Adipocyte (in vitro differentiated cells): Measurements from ENCODE around the gene LRRC14B.
"Not testable (repeated sequence)": the region's sequence is repeated elsewhere in the genome, so short reads cannot be mapped to it uniquely, and the experiment has no call there.

ENCODE experiments used
- DNase-seq: peaks from one replicate; pipeline ENCODE4 v3.0.0-alpha.2; 2015; ENCODE audit warnings: low read depth
- H3K27me3 ChIP-seq: replicated peaks from 2 replicates; pipeline ENCODE4 v1.7.0; 2013; ENCODE audit warnings: mild to moderate bottlenecking, low read length, moderate library complexity; ENCODE audit not compliant: control insufficient read depth, insufficient read depth
- H3K36me3 ChIP-seq: 2 replicates; pipeline ENCODE4 v1.7.0; 2013; ENCODE audit warnings: low read length, mild to moderate bottlenecking, moderate library complexity; ENCODE audit not compliant: control insufficient read depth, insufficient read depth, severe bottlenecking
- H3K4me1 ChIP-seq: 2 replicates; pipeline ENCODE4 v1.7.0; 2013; ENCODE audit warnings: mild to moderate bottlenecking, low read length, moderate library complexity; ENCODE audit not compliant: control insufficient read depth, insufficient read depth
- H3K4me3 ChIP-seq: 2 replicates; pipeline ENCODE4 v1.7.0; 2013; ENCODE audit warnings: mild to moderate bottlenecking, low read length, moderate library complexity
- H3K9ac ChIP-seq: 2 replicates; pipeline ENCODE4 v1.7.0; 2013; ENCODE audit warnings: mild to moderate bottlenecking, low read length, moderate library complexity
- H3K9me3 ChIP-seq: 2 replicates; pipeline ENCODE4 v1.7.0; 2013; ENCODE audit warnings: mild to moderate bottlenecking, low read length, moderate library complexity; ENCODE audit not compliant: control insufficient read depth

The LRRC14B gene

DNA sequence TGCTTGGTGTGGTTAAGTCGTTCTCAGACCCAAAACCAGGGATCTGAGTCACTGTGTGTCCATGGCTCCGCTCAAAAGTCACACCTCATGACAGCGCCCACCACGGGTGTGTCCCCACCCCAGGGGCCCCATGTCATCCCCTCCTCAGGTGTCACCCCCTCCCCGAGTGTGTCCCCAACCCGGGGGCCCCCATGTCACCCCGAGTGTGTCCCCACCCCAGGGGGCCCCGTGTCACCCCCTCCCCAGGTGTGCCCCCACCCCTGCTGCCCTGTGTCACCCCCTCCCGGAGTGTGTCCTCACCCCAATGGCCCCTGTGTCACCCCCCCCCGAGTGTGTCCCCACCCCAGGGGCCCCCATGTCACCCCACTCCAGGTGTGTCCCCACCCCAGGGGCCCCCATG is 5.1 kb downstream of the LRRC14B start:
- DNase-seq, result no peak
- Histone ChIP-seq H3K36me3 (no peaks in the 10 kb centered on the region), H3K9me3 (no peaks in the 10 kb centered on the region), H3K4me3 (no peak overlapping the region), H3K4me1 (no peaks in the 10 kb centered on the region), H3K9ac (no peak overlapping the region), H3K27me3 (peaks cover 5% of the 10 kb centered on the region)

DNA sequence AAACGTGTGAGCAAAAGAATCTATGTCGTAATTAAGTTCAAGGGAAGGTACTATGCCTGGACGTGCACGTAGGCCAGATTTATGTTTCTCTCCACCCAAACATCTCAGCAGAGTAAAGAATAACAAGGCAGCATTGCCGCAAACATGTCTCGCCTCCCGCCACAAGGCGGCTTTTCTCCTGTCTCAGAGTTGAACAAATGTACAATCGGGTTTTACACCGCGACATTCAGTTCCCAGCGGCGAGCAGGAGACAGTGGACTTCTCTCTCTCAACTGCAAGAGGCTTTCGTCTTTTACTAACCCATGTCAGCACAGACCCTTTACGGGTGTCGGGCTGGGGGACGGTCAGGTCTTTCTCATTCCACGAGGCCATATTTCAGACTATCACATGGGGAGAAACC is 5.7 kb downstream of the LRRC14B start:
- not testable (repeated sequence) for DNase-seq, H3K36me3 ChIP-seq, H3K4me3 ChIP-seq, H3K27me3 ChIP-seq, H3K9me3 ChIP-seq, H3K9ac ChIP-seq, H3K4me1 ChIP-seq

DNA sequence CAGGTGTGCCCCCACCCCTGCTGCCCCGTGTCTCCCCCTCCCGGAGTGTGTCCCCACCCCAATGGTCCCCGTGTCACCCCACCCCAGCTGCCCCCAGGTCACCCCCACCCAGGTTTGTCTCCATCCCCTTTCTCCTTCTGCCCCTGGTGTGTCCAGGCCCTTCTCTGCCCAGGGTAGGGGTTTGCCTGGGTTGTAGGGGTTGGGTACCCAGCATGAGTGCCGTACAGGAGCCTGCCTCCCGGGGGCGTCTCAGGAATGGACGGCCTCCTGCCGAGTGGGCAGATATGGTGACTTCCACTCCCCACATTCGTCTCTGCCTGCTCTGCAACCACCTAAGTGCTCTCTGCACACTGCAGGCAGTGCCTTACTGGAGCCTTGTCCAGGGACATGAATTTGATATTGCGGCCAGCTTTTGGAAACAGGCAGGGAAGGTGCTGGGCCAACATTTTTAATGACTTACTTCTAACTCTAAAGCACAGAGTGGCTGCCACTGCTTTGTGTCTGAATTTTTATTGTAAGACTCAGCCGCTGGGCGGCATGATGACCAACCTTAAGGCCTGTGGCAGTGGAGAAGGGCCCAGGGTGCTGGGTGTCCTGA is 6.7 kb downstream of the LRRC14B start:
- Histone ChIP-seq H3K9me3 (no peaks in the 10 kb centered on the region), H3K36me3 (no peaks in the 10 kb centered on the region)
- no peak for DNase-seq

DNA sequence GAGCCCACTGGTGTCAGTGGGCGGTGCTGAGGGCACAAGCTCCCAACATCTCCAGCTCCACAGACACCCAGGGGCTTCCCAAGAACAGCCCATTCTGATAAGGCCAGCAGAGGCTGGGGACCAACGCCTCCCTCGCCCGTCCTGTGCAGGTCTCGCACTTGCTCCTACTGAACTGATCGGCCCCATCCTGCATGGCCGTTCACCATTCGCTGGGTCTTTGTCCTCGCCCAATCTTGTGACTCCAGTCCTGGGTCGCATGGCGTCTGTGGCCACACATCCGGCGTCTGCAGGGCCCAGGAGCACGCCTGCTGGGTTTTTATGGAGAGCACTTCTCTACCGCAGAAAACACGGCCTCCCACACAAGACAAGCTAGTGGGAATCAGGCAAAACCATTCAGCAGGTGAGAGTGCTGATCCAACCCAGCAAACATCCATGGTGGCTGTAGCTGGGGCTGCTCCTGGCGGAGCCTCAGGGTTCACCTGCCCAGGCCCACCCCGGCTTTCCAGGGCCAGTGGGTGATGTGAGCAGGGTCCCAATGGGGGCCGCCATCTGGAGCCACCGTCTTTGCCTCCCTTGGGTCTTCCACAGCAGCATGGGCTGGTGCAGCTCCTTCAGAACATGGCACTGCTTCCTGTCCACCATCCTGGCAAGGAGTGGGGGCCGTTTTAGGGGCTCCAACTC is 7.4 kb downstream of the LRRC14B start:
- H3K4me3 ChIP-seq, result no peak overlapping the region
- DNase-seq, result no peak

More for the DNA sequence above, 6.7 kb downstream of the LRRC14B start:
- Histone ChIP-seq H3K4me3 (no peak overlapping the region), H3K9ac (no peak overlapping the region), H3K27me3 (no peaks in the 10 kb centered on the region), H3K4me1 (no peaks in the 10 kb centered on the region)

DNA sequence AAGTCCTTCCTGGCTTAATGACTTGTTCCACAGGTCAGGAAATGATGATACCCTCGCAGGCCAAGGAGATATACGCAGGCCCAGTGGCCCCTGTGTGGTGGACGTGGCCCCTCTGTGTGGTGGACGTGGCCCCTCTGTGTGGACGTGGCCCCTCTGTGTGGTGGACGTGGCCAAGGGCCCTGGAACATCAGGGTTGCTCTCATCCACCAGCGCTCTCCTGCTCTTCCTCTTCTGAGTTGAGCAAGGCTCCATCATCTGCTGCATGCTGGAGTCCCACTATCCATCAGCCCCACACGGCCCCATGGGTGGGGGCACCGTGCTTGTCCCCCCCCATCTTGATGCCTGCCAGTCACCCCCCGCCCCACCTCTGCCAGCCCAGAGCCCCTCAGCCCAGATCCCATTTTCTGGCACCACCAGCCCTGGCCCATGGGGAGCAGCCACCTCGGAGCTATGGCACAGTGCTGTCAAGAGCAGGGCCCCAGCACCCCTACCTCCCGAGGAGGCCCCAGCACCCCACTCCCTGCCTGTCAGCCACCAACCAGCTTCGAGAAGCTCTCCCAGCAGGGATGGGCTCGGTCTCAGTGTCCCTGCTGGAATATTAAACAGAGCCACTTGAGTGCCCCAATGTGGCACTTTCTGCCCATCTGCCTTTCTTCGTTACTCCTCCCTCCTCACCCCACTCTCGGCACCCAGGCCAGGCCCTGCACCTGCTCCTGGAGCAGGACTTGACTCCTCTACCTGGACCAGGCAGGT is 8.1 kb downstream of the LRRC14B start:
- DNase-seq, result no peak
- Histone ChIP-seq H3K36me3 (peaks cover 12% of the 10 kb centered on the region), H3K9me3 (no peaks in the 10 kb centered on the region), H3K4me1 (no peaks in the 10 kb centered on the region), H3K4me3 (no peak overlapping the region), H3K9ac (no peak overlapping the region), H3K27me3 (no peaks in the 10 kb centered on the region)

More for the DNA sequence above, 7.4 kb downstream of the LRRC14B start:
- Histone ChIP-seq H3K9ac (no peak overlapping the region), H3K4me1 (no peaks in the 10 kb centered on the region), H3K36me3 (peaks cover 6% of the 10 kb centered on the region), H3K27me3 (no peaks in the 10 kb centered on the region), H3K9me3 (no peaks in the 10 kb centered on the region)

DNA sequence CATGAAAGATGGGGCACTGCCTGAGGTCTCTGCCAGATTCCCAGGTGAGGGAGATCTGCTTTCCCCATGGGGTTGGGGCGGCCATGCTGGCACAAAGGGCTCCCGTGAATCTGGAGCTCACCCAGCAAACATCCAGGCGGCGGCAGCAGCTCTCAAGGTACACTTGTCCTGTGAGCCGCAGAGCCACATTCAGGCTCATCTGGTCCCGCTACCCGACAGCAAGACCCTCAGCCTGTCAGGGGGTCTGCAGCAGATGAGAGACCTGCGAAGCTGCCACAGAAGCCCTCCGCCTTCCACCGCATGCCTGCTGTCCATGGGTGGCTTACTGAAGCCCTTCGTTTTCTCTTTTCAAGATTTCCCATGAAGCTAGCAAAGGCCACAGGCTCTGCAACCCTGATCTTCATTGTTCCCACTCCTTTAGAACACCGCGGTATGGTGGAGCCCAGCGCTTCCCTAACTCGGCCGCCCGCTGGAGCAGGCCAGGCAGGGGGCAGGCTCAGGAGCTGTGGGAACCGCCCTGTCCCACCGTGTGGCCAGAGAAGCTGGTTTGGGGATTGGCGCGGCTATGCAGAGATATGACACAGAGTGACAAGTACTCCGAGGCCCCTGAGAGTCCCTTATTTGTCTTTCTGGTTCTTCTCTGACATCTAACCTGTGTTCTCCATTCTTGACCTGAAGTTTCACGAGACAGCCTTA is 8.8 kb downstream of the LRRC14B start:
- no peaks in the 10 kb centered on the region for H3K4me1 ChIP-seq
- peaks cover 16% of the 10 kb centered on the region for H3K36me3 ChIP-seq
- DNase-seq, result no peak
- no peak overlapping the region for H3K9ac ChIP-seq
- H3K27me3 ChIP-seq, result no peaks in the 10 kb centered on the region
- no peaks in the 10 kb centered on the region for H3K9me3 ChIP-seq
- H3K4me3 ChIP-seq, result no peak overlapping the region

DNA sequence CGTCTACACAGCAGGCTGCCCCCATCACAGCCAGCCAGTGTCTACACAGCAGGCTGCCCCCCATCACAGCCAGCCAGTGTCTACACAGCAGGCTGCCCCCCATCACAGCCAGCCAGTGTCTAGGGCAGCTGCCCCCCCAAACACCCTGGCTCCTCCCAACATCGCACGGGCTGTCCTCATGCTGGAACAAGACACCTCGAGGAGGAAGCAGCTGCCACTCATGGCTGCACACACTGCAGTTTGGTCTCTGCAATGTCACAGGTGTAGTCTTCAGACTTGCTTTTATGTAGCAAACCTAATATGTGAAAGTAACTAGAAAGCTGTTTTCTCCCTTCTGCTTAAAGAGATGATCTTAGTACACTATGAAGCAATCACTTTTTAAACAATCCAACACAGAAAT is 9.7 kb downstream of the LRRC14B start:
- no peak overlapping the region for H3K4me3 ChIP-seq
- no peaks in the 10 kb centered on the region for H3K27me3 ChIP-seq
- peaks cover 1% of the 10 kb centered on the region for H3K4me1 ChIP-seq
- H3K9me3 ChIP-seq, result no peaks in the 10 kb centered on the region
- H3K9ac ChIP-seq, result no peak overlapping the region
- peaks cover 22% of the 10 kb centered on the region for H3K36me3 ChIP-seq
- DNase-seq, result no peak

DNA sequence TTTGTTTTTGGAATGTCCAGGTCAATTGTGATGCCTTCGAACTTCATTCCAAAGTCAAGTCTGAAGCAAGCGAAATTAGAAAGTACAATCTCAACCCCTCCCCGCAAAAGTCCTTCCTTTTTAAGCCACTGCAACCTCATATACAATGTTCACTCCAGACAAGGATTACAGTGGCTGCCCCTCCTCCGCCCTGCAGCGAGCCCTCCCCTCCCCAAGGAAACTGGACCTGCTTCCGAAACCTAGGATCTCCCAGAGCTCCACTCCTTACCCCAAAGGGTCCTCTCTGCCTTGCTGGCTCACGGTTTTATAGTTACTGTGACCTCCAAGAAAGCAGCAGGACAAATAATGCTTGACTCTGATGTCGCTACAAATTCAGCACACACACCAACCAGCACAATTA is 10.4 kb downstream of the LRRC14B start:
- peaks cover 22% of the 10 kb centered on the region for H3K36me3 ChIP-seq
- H3K9me3 ChIP-seq, result no peaks in the 10 kb centered on the region
- no peak overlapping the region for H3K4me3 ChIP-seq
- H3K4me1 ChIP-seq, result peaks cover 8% of the 10 kb centered on the region
- H3K9ac ChIP-seq, result no peak overlapping the region
- no peaks in the 10 kb centered on the region for H3K27me3 ChIP-seq
- DNase-seq, result no peak

DNA sequence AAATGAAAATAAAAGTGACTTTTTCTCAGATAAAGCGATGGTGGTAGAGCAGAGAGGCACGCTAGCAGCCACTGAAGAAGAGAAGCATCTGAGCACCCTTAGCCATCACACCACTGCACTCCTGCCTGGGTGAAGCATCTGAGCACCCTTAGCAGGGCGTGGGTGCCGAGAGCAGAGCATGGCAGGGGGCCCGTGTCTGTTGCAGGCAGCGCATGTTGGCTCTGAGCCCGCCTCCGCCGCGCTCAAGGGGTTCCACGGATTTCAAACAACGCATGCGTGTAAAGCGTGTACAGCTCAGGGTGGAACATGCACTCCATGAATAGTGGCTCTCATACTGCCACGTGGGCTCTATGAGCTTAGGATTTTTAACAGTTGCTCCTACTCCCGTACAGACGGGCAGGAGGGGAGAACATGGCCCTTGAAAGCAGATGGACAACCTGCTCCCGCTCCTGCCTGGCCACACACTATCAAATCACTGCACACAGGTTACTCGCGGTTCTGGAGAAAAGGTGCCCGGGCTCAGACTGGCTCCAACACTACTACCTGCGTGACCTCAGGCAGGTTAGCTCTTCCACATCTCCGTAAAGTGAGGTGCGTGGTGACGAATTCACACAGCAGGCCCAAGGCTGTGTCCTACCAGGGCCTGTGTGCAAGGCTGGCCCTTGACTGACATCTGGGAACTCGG is 12.1 kb downstream of the LRRC14B start:
- Histone ChIP-seq H3K36me3 (peaks cover 22% of the 10 kb centered on the region), H3K4me3 (no peak overlapping the region), H3K9me3 (no peaks in the 10 kb centered on the region), H3K27me3 (no peaks in the 10 kb centered on the region), H3K4me1 (peaks cover 12% of the 10 kb centered on the region), H3K9ac (no peak overlapping the region)
- DNase-seq, result no peak

DNA sequence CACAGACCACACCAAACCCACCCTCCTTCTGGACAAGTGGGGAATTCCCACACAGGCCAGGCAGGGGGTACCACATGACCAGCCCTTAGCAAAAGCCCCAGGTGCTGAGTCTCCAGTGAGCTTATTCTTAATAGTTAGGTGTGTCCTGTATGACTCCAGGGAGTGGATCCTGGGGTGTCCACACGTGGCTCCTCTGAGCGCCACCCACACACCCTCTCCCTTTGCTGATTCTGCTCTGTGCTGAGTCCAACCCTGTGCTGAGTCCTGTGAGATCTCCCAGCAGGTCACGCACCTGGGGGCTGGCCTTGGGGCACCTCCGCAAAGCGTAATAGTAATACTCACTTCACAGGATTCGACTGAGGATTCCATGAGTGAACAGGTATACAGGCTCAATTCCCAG is 12.7 kb downstream of the LRRC14B start:
- Histone ChIP-seq H3K36me3 (peaks cover 22% of the 10 kb centered on the region), H3K4me1 (peaks cover 12% of the 10 kb centered on the region), H3K9ac (no peak overlapping the region), H3K27me3 (no peaks in the 10 kb centered on the region), H3K4me3 (no peak overlapping the region), H3K9me3 (no peaks in the 10 kb centered on the region)
- DNase-seq, result no peak

DNA sequence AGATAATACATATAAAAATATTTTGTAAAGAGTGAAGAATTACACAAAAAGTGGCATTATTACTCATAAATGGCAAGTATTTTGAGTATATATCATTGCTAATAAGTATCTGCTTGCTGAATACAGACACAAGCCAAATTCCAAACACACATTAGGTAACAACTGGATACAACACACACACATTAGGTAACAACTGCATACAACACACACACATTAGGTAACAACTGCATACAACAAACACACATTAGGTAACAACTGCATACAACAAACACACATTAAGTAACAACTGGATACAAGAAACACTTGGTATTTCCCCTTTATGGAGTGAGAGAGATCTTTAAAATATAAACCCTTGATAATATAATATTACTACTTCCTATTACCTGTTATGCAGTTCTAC is 13.2 kb downstream of the LRRC14B start:
- Histone ChIP-seq H3K36me3 (peaks cover 22% of the 10 kb centered on the region), H3K9ac (no peak overlapping the region), H3K9me3 (no peaks in the 10 kb centered on the region), H3K27me3 (no peaks in the 10 kb centered on the region), H3K4me3 (no peak overlapping the region), H3K4me1 (peaks cover 12% of the 10 kb centered on the region)
- no peak for DNase-seq
